Occipital lobe (tissue), 2 donors: Measurements from ENCODE around the gene SLC7A7. TPM values are rescaled to one million over a fixed set of nuclear protein-coding genes. Genes with fewer than 3 reads are reported as not detected.
"Not testable (repeated sequence)": the region's sequence is repeated elsewhere in the genome, so short reads cannot be mapped to it uniquely, and the experiment has no call there.

ENCODE experiments used
- DNase-seq: peaks from one replicate; lab custom pipeline; 2025; lab: John Stamatoyannopoulos, UW
- total RNA-seq: library from RNA; depleted of rRNA; stranded (reverse); fragments of >200 nt; gene quantifications from one replicate; pipeline ENCODE4 v1.2.3, GENCODE V29; 2014

Gene SLC7A7
- total RNA-seq, 1 donor from 2014 or later, result 3.3 TPM

DNA sequence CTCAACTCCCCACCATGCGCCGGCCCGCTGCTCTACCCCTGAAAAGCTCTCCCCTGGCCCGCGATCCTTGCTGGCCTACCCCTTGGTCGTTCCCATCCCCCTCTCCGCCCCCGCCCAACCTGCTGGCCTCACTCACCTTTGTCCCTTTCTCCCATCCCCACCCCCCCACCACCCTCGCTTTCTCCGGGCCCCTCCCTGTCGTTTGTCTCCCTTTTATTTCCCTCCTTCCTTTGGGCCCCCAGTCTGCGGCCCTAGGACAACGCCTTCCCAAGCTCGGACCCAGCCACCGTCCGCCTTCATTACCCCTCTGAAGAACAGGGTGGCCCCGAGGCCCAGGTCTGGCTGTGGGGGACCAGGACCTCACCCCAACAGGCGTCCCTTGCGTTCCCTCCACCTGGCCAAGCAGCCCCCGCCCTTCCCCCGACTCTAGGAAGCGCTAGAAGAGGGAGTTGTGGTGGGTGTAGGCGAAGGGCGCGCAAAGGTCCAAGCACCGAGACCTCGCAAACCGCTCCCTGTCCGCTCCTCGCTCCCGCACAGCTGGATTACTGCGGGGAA is 6.9 kb upstream of the SLC7A7 start:
- no peak for DNase-seq

DNA sequence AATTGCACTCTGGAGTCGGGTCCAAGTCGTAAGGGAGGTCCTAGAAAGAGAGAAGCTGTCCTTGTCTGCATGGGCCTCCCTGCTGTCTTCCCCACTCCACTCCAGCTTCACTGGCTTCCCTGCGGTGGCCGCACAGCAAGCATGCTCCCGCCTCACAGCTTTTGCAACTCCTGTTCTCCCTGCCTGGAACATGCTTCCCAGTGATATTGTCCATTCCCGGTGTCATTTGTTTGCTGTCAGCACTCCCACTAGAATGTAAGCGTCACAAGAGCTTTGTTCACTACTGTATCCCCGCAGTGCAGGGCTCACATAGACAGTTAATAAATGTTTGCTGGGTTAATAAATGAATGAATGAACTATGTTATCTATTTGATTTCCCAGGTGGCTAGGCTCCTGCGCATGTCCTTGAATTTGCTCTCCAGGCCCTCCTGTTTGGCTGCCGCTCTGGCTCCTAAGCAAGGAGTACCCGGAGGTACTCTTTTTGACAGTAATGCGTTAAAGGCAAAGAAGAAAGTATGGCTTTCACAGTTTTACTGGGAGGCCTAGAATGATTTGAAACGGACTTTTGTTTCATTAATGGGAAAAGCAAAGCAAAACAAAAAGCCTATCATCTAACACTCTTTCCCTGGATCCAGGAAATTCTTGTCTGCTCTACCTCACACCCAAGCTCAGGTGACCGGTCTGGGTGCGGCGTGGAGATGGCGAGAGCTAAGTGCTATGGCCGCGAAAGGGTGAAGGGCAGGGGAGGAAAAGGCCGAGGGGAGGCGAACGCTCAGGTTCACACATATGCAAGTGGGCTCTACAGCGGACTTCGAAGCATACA is 6.2 kb upstream of the SLC7A7 start:
- no peak for DNase-seq

DNA sequence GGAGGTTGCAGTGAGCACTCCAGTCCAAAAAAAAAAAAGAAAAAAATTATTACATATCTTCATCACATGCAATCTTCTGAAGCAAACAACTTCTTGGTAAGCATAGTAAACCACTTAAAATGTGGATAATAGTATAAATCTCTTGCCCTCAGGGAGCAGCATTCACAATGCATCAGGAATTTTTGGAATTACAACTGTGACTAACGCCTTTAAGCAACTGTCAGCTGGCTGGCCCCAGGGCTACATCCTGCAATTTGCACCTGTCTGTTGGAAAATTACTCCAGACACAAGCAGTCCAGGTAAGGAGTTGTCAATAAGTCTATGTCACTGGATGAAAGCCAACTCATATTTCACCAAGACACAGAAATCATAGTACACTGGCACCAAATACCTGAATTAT is 5.5 kb upstream of the SLC7A7 start:
- DNase-seq, result no peak

DNA sequence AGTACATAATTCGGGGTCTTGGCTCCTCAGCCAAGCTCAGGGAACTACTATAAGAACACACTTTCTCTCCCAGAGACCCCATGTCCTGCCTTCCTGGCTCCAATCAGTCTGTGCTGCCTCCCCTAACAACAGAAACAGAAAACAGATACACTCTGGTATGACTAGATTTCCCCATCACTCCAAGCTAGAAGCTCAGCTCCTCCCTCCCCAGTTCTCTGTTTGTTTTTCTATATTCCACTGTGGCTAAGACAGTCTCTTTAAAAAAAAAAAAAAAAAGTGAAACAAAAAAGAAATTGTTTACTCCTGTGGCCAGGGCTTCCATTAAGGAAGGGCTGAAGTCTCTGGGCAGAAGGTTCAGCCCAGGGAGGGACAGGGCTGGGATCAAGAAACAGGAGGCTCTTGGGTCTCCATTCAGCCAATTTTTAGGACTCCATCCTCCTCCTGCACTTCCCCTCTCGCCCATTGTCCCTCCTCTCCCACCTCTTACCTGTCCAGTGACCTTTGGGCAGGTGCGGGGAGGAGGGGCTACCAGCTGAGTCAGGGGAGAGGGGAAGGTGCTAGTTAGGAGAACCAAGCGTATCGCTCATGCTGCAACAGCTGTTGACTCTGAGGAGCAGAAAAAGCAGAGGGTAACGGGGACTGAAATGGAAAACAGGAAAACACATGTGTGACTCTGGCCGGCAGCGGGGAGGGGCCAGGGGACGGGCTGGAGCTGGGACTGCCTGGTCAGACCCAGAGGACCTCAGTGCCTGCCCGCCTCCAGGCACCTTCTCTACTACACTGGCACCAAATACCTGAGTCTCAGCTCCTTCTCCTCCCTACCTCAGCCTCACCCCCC is 4.1 kb upstream of the SLC7A7 start:
- DNase-seq, result no peak

DNA sequence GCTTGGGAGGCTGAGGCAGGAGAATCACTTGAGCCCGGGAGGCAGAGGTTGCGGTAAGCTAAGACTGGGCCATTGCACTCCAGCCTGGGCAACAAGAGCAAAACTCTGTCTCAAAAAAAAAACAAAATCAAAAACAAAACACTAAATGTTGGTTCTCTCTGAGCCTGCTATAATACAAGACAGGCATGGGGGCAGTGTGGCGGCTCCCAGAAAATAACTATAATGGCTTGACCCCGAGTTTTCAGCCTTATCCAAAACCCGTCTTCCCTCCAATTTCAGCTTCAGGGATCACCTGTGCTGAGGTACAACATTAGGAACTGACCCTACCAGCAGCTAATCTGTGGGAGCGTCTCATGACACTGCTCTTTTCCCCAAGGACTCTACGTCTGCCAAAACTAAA is 862 bp downstream of the SLC7A7 start:
- DNase-seq, result no peak

DNA sequence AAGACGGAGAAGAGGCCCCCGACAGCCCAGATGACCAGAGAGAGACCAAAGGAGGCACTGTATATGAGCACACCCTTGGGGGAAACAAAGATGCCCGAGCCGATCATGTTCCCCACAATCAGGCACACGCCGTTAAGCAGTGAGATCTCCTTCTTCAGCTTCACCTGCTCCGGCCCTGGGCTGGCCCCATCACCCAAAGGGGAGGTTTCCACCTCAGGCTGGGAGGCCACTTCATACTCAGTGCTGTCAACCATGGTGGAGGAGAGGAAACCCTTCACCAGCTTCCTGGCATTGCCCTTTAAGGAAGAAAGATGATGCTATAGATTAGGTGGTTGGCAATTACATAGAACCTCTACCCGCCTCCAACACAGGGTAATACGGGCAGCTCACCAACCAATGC is 2.1 kb downstream of the SLC7A7 start:
- no peak for DNase-seq

DNA sequence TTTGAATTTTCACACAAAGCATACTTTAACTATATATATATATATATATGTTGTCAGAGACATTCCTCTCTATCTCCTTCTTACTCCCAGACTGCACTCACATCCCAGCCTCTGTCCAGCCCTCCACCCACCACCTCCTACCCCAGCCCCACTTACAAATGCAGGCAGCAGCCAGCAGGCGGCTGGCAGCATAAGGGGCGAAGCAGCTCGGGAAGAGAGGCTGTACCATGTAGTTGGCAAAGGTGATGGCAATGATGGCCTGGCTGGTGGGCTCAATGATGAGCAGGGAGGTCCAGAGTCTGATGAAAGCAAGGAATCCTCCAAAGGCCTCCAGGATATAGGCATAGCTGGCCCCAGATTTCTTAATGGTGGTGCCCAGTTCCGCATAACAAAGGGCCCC is 2.5 kb downstream of the SLC7A7 start:
- DNase-seq, result no peak

DNA sequence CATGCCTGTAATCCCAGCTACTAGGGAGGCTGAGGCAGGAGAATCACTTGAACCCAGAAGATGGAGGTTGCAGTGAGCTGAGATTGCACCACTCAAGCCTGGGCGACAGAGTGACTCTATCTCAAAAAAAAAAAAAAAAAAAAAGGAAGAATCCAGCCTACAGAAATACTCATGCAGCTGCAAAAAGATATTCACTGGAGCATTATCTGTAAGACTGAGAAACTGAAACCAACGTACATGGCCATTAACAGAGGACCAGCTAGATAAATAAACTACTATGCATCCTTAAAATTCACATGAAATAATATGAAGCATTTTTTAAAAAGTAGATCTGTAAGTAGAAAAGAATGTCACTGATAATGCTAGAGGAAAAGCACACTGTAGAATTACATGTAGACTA is 3.5 kb downstream of the SLC7A7 start:
- no peak for DNase-seq

DNA sequence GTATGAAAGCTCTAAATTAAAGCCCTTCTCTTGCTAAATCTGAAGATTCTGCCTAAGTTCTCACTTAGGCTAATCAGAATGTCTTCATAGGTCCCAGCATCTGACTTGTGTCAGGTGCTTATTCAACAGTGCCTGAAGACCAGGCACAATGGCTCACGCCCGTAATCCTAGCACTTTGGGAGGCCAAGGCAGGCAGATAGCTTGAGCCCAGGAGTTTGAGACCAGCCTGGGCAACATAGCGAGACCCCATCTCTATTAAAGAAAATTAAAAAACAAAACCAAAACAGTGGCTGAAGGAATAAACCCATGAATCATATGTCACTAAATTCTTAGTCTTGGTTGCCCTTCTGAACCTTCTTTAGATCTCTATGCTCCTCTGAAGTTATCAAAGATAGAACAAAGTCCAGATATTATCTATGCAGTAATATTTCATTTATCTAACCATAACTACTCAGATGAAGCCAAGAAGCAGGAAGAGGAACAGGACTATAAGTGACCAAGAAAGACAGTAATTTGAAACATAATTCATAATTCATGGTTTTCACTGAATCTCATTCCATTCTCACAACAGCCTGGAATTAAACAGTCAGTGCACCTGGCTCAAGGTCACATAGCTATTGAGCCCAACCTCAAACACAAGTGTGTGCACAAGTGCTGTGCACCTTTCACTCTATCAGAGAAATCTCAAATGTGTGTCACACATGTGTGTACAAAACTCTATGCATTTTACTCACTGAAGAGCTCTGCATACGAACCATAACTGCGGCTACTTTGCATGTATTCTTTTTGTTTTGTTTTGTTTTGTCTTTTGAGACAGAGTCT is 6.6 kb downstream of the SLC7A7 start:
- no peak for DNase-seq

DNA sequence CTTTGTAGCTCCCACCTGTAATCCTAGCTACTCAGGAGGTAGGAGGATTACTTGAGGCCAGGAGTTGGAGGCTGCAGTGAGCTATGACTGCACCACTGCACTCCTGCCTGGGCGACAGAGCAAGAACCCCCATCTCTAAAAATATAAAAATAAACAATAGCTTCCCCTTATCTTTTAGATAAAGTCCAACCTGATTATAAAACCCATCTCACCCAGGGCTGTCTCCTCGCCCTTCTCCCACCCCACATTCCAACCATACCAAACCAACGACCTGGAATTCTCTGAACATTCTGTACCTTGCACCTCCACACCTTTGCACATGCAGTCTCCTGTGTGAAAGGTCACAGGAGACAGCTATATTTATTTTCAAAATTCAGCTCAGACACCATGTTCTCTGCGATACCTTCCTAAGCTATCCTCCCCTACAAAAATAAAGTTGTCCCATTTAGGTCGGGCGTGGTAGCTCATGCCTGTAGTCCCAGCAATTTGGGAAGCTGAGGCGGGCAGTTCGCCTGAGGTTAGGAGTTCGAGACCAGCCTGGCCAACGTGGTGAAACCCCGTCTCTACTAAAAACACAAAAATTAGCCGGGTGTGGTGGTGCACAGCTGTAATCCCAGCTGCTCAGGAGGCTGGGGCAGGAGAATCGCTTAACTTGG is 7.7 kb downstream of the SLC7A7 start:
- DNase-seq, result no peak

DNA sequence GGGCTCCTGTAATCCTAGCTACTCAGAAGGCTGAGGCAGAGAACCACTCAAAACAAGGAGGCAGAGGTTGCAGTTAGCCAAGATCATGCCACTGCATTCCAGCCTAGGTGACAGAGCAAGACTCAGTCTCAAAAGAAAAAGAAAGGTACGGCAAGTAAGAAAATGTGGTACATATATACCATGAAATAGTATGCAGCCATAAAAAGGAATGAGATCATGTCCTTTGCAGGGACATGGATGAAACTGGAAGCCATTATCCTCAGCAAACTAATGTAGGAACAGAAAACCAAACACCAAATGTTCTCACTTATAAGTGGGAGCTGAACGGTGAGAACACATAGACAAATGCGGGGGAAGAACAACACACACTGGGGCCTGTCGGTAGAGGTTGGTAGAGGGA is 10.0 kb downstream of the SLC7A7 start:
- not testable (repeated sequence) for DNase-seq

DNA sequence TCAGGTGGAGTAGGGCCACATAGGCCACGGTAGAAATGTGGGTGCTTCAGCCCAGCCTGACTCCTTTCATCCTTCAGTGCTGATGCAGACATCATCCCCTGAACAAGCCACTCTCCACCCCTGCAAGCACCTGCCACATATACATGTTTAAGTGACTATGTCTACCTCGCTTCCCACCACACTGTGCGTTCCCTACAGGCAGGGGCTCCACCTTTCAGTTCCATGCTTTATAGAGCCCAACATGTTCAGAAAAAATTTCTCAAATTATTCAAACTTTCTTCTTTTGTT is 11.6 kb downstream of the SLC7A7 start:
- no peak for DNase-seq

DNA sequence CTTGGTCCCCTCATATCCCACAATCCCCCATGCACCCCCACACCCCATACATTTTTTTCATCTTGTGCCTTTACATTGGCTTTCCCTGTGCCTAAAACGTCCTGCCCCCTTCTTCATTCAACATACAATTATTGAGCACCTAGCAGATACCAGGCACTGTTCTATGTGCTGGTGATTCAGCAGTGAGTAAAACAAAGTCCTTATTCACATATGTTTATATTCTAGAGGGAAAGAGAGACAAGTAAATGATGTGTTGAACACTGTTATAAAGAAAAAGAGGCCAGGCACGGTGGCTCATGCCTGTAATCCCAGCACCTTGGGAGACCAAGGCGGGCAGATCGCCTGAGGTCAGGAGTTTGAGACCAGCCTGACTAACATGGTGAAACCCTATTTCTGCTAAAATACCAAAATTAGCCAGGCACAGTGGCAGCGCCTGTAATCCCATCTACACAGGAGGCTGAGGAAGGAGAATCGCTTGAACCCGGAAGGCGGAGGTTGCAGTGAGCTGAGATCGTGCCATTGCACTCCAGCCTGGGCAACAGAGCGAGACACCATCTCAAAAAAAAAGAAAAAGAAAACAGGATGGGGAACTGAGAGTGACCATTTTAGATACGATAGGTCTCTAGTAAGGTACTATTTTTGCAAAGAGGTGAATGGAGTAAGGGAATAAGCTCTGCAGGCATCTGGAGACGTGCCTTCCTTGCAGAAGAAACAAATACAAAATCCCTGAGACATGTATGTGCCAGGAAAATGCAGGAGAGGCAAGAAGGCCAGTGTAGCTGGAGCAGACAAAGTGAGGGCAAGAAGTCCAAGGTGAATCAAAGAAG is 12.2 kb downstream of the SLC7A7 start:
- DNase-seq, result no peak

DNA sequence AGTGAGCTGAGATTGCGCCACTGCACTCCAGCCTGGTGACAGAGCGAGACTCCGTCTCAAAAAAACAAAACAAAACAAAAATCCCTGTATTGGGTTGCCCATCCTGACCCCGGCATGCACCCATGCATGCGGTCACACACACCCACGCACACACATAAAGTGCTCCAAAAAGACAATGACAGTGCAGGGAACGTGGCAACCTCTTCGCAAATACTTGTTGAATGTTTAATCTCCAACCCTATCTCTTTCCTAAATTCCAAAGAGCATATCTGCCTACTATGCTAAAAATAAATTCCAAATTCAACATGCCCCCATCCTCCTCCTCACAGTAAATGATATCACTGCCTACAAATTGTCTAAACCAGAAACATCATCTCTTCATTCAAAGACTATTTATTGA is 13.5 kb downstream of the SLC7A7 start:
- DNase-seq, result no peak

DNA sequence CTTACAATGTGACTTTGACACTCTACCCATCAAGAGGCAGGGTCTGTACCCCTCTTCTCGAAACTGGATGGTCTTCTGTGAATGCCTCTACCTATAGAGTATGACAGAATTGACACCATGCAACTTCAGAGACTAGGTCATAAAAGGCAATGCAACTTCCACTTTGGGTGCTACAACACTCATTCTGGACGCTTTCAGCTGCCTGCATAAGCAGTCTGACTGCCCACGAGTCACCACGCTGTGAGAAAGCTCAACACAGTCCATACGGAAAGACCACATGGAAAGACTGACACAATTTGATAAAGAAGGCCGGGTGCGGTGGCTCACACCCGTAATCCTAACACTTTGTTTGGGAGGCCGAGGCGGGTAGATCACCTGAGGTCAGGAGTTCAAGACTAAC is 14.9 kb downstream of the SLC7A7 start:
- no peak for DNase-seq

DNA sequence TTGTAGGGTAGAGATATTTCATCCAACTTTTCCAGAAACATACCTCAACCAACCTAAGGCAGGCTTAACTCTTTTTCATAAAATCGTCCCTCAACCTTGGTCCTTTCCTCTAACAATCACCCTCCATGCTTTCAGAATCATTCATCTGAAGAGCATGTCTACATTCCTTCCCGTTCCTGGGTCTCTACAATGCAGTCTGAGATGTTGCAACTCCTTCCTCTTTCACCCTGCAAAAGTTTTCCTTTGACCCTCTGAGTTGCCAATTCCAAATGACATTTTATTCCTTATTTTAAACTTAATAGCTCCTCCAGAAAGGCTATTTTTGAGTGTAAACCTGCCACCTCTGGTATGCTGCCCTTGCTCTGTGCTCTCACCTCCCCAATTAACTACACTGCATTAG is 16.7 kb downstream of the SLC7A7 start:
- no peak for DNase-seq

DNA sequence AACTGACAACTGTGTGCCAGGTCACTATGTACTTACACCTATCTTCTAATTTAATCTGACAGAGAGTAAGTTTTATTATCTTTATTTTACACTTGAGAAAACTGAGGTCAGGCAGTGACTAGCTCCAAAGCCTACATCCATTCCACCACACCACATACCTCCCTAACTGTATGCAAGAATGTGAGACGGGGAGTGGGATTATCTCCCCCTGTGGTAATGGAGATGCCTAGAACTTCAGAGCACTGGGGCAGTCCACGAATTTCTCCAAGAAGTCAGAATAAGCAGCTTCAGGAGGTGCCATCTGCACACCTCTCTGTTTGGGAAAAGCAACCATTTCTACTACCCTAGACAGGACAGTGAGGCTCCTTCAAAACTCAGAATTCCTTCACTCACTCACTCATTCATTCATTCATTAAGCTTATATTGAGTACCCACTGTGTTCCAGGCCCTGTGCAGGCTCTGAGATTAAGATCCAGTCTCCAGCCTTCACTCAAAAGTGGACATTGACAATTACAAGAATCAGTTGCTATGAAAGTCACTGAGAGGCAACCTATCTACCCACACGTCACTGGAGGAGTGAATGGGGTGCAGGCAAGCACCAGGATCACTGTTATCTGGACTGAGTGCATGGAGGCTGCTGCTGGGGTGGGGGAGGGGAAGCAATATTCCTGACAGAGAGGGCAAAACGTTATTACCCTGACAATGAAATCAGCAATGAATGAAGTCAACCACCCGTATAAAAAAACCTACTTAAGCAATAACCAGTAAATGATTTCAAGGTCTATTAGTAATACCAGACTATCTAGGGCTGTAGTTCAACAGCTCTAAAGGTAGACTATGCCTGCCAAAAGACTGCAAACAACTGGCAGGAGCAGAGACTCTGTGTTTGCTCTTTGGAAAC is 18.0 kb downstream of the SLC7A7 start:
- DNase-seq, result no peak

DNA sequence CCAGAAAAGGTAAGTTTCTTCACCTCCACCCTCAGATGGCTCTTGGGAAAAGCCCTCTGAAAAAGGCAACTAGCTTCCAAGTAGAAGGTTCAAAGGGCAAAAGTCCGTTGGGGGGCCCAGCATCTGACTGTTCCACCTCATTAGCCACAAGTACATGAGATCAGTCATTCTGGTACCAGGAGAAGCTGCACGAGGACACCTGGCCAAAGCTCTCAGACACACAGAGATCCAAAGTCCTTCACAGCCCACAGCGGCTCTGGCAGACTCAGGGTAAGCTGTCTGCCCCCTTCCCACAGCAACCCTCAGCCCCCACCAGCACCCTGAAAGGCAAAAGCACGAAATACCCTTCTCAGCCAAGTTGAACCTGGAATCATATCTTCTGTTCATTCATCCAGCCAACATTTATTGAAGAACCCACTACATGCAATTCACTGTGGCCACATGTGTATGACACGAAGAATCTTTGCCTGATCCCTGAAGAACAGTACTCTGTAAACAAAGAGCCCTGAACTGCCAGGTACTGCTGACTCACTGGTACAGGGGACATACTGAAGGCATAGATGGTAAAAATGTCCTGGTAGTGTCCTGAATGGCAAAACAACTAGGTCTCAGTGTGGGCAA is 19.0 kb downstream of the SLC7A7 start:
- no peak for DNase-seq

DNA sequence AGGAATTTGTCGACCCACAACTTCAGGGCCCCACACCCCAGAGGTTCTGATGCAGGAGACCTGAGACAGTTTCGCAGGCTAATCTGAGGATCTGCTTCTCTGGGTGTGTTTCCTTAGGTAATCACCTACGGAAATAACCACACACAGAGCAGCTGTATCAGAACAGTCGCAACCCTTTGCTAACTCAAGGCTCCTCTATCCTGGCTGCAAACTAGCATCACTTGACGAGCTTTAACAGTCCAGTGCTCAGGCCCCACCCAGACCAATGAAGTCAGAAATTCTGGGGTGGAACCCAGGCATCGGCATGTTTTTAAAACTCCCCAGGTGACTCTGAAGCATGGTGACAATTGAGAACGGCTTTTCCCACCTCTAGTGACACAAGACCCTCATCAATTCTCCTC is 20.7 kb downstream of the SLC7A7 start:
- no peak for DNase-seq
